ENCODE results near the gene NOS3.

NOS3 gene

GRCh38 chr7:151016505-151016904 is 25.7 kb downstream of the NOS3 start:
- H3K79me2 ChIP-seq: no peaks in the 10 kb centered on the region
- no peaks in the 10 kb centered on the region for H3K9me3 ChIP-seq (ENCODE audit: control insufficient read depth, low read length)
- H2AFZ ChIP-seq: no peak overlapping the region
- H3K9ac ChIP-seq: no peak overlapping the region
- no peak overlapping the region for H3K4me2 ChIP-seq (ENCODE audit: low read length)
- no peak overlapping the region for H3K4me3 ChIP-seq (ENCODE audit: low read depth, low read length)
- H3K27me3 ChIP-seq (ENCODE audit: control insufficient read depth, insufficient read depth, low read length): no peaks in the 10 kb centered on the region
- peaks cover 3% of the 10 kb centered on the region for H3K4me1 ChIP-seq
- no peaks in the 10 kb centered on the region for H3K36me3 ChIP-seq (ENCODE audit: control insufficient read depth, insufficient read depth, low read length)
- no peak overlapping the region for H3K27ac ChIP-seq
- no peak for TF ChIP-seq CTCF (IDR thresholded peaks at IDR 0.05)

GRCh38 chr7:151016942-151017341 is 26.1 kb downstream of the NOS3 start:
- H3K27me3 ChIP-seq (ENCODE audit: control insufficient read depth, insufficient read depth, low read length): no peaks in the 10 kb centered on the region
- no peak overlapping the region for H3K4me3 ChIP-seq (ENCODE audit: low read depth, low read length)
- no peaks in the 10 kb centered on the region for H3K79me2 ChIP-seq
- no peak for TF ChIP-seq CTCF (IDR thresholded peaks at IDR 0.05)
- H3K4me2 ChIP-seq (ENCODE audit: low read length): no peak overlapping the region
- no peaks in the 10 kb centered on the region for H3K9me3 ChIP-seq (ENCODE audit: control insufficient read depth, low read length)
- no peak overlapping the region for H3K27ac ChIP-seq
- peaks cover 3% of the 10 kb centered on the region for H3K4me1 ChIP-seq
- H3K36me3 ChIP-seq (ENCODE audit: control insufficient read depth, insufficient read depth, low read length): no peaks in the 10 kb centered on the region
- no peak overlapping the region for H2AFZ ChIP-seq
- H3K9ac ChIP-seq: no peak overlapping the region

- no peak overlapping the region for H3K27ac ChIP-seq
- H3K4me1 ChIP-seq: peaks cover 3% of the 10 kb centered on the region
- no peaks in the 10 kb centered on the region for H3K27me3 ChIP-seq (ENCODE audit: control insufficient read depth, insufficient read depth, low read length)
Observed at GRCh38 chr7:151017370-151017952, 26.6 kb downstream of the NOS3 start.

GRCh38 chr7:151017953-151018420 is 27.2 kb downstream of the NOS3 start:
- Histone ChIP-seq H3K4me2 (ENCODE audit: low read length) (peak overlapping the region; percentile 43), H2AFZ (peak overlapping the region; percentile 11), H3K79me2 (no peaks in the 10 kb centered on the region), H3K27me3 (ENCODE audit: control insufficient read depth, insufficient read depth, low read length) (no peaks in the 10 kb centered on the region), H3K4me1 (peaks cover 3% of the 10 kb centered on the region), H3K9me3 (ENCODE audit: control insufficient read depth, low read length) (no peaks in the 10 kb centered on the region), H3K9ac (no peak overlapping the region), H3K27ac (no peak overlapping the region), H3K4me3 (ENCODE audit: low read depth, low read length) (no peak overlapping the region), H3K36me3 (ENCODE audit: control insufficient read depth, insufficient read depth, low read length) (no peaks in the 10 kb centered on the region)
- TF ChIP-seq CTCF (IDR thresholded peaks at IDR 0.05): peak; percentile 84

More at GRCh38 chr7:151017370-151017952, 26.6 kb downstream of the NOS3 start:
- no peak overlapping the region for H3K4me3 ChIP-seq (ENCODE audit: low read depth, low read length)
- no peaks in the 10 kb centered on the region for H3K79me2 ChIP-seq
- H2AFZ ChIP-seq: no peak overlapping the region
- no peak overlapping the region for H3K9ac ChIP-seq
- H3K36me3 ChIP-seq (ENCODE audit: control insufficient read depth, insufficient read depth, low read length): no peaks in the 10 kb centered on the region
- TF ChIP-seq CTCF (IDR thresholded peaks at IDR 0.05): no peak
- H3K9me3 ChIP-seq (ENCODE audit: control insufficient read depth, low read length): no peaks in the 10 kb centered on the region
- H3K4me2 ChIP-seq (ENCODE audit: low read length): no peak overlapping the region
